ENCODE data around the gene ATAD5. TPM values are rescaled to one million over a fixed set of nuclear protein-coding genes. Genes with fewer than 3 reads are reported as not detected.

ATAD5 gene
- polyA plus RNA-seq, 1 donor from 2014 or later, result 6.3 TPM

DNA sequence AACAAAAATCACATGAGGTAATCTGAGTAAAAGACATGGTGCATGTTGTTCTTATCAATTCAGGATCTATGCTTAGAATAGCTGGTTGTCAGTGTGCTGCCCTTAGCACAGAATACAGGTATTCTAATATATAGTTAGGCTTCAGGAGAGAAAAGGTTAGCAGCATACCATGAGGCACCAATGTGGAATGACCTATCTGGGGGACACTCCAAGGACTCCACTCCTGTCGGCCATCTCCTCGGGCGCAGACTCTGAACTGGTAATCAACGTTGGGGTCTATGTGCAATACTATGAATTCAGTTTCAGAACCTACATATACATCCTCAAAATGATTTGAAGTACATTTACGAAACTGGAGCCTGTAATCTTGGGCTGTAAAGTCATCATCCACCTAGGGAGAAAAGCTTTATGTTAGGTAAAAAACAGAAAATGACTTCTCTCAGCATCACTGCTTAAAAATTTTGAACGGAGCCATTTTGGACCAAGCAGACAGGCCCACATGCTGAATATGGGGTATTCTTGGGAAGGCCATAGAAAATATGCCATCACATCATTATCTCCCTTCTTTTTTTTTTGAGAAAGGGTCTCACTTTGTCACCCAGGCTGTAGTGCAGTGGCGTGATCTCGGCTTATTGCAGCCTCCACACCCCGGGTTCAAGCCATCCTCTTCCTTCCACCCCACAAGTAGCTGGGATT is 38.3 kb upstream of the ATAD5 start:
- Histone ChIP-seq H2AFZ (ENCODE audit: low read depth, low read length) (no peak overlapping the region), H3K4me2 (ENCODE audit: low read length) (no peak overlapping the region), H3K9me2 (ENCODE audit: insufficient read depth, low read length) (no peaks in the 10 kb centered on the region), H3K27ac (ENCODE audit: low read length) (no peak overlapping the region), H3K4me3 (ENCODE audit: low read length) (no peak overlapping the region), H3K9me3 (ENCODE audit: low read length) (no peaks in the 10 kb centered on the region), H3K79me2 (replicated peaks; ENCODE audit: insufficient read depth, low read length) (no peaks in the 10 kb centered on the region), H4K20me1 (ENCODE audit: insufficient read depth) (no peaks in the 10 kb centered on the region), H3F3A (ENCODE audit: insufficient read depth, low read length, poor library complexity, severe bottlenecking) (no peaks in the 10 kb centered on the region), H3K36me3 (ENCODE audit: insufficient read depth, low read length) (peaks cover 15% of the 10 kb centered on the region), H3K9ac (ENCODE audit: low read length) (no peak overlapping the region), H3K27me3 (ENCODE audit: insufficient read depth, low read depth, low read length) (no peaks in the 10 kb centered on the region)
- TF ChIP-seq, protein P1, sequence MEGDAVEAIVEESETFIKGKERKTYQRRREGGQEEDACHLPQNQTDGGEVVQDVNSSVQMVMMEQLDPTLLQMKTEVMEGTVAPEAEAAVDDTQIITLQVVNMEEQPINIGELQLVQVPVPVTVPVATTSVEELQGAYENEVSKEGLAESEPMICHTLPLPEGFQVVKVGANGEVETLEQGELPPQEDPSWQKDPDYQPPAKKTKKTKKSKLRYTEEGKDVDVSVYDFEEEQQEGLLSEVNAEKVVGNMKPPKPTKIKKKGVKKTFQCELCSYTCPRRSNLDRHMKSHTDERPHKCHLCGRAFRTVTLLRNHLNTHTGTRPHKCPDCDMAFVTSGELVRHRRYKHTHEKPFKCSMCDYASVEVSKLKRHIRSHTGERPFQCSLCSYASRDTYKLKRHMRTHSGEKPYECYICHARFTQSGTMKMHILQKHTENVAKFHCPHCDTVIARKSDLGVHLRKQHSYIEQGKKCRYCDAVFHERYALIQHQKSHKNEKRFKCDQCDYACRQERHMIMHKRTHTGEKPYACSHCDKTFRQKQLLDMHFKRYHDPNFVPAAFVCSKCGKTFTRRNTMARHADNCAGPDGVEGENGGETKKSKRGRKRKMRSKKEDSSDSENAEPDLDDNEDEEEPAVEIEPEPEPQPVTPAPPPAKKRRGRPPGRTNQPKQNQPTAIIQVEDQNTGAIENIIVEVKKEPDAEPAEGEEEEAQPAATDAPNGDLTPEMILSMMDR (IDR thresholded peaks at IDR 0.05; ENCODE audit: poor library complexity, severe bottlenecking), result no peak
- TF ChIP-seq EZH2 (IDR thresholded peaks at IDR 0.05; ENCODE audit: borderline replicate concordance, insufficient read depth, low read length, poor library complexity, severe bottlenecking), result no peak
- no peak for TF ChIP-seq MXI1 (conservative IDR thresholded peaks at IDR 0.05; ENCODE audit: poor library complexity, severe bottlenecking)
- TF ChIP-seq POLR2AphosphoS5 (IDR thresholded peaks at IDR 0.05), result no peak
- no peak for TF ChIP-seq TAF1 (IDR thresholded peaks at IDR 0.05; ENCODE audit: low read depth)
- TF ChIP-seq SMC3 (conservative IDR thresholded peaks at IDR 0.05; ENCODE audit: poor library complexity), result no peak
- TF ChIP-seq EP300 (conservative IDR thresholded peaks at IDR 0.05; ENCODE audit: poor library complexity, severe bottlenecking), result no peak
- TF ChIP-seq RAD21 (conservative IDR thresholded peaks at IDR 0.05), result no peak
- TF ChIP-seq, protein P2, sequence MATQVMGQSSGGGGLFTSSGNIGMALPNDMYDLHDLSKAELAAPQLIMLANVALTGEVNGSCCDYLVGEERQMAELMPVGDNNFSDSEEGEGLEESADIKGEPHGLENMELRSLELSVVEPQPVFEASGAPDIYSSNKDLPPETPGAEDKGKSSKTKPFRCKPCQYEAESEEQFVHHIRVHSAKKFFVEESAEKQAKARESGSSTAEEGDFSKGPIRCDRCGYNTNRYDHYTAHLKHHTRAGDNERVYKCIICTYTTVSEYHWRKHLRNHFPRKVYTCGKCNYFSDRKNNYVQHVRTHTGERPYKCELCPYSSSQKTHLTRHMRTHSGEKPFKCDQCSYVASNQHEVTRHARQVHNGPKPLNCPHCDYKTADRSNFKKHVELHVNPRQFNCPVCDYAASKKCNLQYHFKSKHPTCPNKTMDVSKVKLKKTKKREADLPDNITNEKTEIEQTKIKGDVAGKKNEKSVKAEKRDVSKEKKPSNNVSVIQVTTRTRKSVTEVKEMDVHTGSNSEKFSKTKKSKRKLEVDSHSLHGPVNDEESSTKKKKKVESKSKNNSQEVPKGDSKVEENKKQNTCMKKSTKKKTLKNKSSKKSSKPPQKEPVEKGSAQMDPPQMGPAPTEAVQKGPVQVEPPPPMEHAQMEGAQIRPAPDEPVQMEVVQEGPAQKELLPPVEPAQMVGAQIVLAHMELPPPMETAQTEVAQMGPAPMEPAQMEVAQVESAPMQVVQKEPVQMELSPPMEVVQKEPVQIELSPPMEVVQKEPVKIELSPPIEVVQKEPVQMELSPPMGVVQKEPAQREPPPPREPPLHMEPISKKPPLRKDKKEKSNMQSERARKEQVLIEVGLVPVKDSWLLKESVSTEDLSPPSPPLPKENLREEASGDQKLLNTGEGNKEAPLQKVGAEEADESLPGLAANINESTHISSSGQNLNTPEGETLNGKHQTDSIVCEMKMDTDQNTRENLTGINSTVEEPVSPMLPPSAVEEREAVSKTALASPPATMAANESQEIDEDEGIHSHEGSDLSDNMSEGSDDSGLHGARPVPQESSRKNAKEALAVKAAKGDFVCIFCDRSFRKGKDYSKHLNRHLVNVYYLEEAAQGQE (IDR thresholded peaks at IDR 0.05; ENCODE audit: borderline replicate concordance), result no peak

DNA sequence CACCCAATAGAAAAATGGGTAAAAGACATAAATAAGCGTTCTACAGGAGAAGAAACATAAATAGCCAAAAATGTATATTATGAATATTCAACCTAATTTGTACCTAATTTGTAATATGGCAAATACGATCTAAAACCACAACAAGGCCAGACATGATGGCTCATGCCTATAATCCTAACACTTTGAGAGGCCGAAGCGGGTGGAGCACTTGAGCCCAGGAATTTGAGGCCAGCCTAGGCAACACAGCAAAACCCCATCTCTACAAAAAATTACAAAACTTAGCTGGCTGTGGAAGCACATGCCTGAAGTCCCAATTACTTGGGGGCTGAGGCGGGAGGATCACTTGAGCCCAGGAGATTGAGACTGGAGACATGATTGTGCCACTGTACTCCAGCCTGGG is 37.4 kb upstream of the ATAD5 start:
- TF ChIP-seq SMC3 (conservative IDR thresholded peaks at IDR 0.05; ENCODE audit: poor library complexity) (no peak), MXI1 (conservative IDR thresholded peaks at IDR 0.05; ENCODE audit: poor library complexity, severe bottlenecking) (no peak), RAD21 (conservative IDR thresholded peaks at IDR 0.05) (no peak), EP300 (conservative IDR thresholded peaks at IDR 0.05; ENCODE audit: poor library complexity, severe bottlenecking) (no peak), POLR2AphosphoS5 (IDR thresholded peaks at IDR 0.05) (no peak)
- TF ChIP-seq, protein P1 (IDR thresholded peaks at IDR 0.05; ENCODE audit: poor library complexity, severe bottlenecking), result no peak
- TF ChIP-seq, protein P2 (IDR thresholded peaks at IDR 0.05; ENCODE audit: borderline replicate concordance), result no peak
- Histone ChIP-seq H3K9ac (ENCODE audit: low read length) (no peak overlapping the region), H2AFZ (ENCODE audit: low read depth, low read length) (no peak overlapping the region), H4K20me1 (ENCODE audit: insufficient read depth) (no peaks in the 10 kb centered on the region), H3K27me3 (ENCODE audit: insufficient read depth, low read depth, low read length) (no peaks in the 10 kb centered on the region), H3F3A (ENCODE audit: insufficient read depth, low read length, poor library complexity, severe bottlenecking) (no peaks in the 10 kb centered on the region), H3K36me3 (ENCODE audit: insufficient read depth, low read length) (peaks cover 15% of the 10 kb centered on the region), H3K27ac (ENCODE audit: low read length) (no peak overlapping the region), H3K9me3 (ENCODE audit: low read length) (no peaks in the 10 kb centered on the region), H3K79me2 (replicated peaks; ENCODE audit: insufficient read depth, low read length) (no peaks in the 10 kb centered on the region), H3K4me3 (ENCODE audit: low read length) (no peak overlapping the region), H3K4me2 (ENCODE audit: low read length) (no peak overlapping the region), H3K9me2 (ENCODE audit: insufficient read depth, low read length) (no peaks in the 10 kb centered on the region)

Measured in neural cell (in vitro differentiated cells).